Breast epithelium (tissue), 3 donors: ENCODE data around the gene TMED3.

Source experiments
- POLR2A ChIP-seq: fragments of 450-650 bp; IDR thresholded peaks from one replicate; pipeline ENCODE4 v1.6.1; 2016; ENCODE audit warnings: antibody characterized with exemption, mild to moderate bottlenecking, moderate library complexity
- TF ChIP-seq, protein P1 (sequence below), 3 donors: fragments of 450-650 bp; IDR thresholded peaks; one replicate each; pipeline ENCODE4 v1.5.1; 2016 to 2017; ENCODE audit warnings: antibody characterized with exemption in 3 of 3, mild to moderate bottlenecking in 3 of 3, moderate library complexity in 3 of 3

DNA sequence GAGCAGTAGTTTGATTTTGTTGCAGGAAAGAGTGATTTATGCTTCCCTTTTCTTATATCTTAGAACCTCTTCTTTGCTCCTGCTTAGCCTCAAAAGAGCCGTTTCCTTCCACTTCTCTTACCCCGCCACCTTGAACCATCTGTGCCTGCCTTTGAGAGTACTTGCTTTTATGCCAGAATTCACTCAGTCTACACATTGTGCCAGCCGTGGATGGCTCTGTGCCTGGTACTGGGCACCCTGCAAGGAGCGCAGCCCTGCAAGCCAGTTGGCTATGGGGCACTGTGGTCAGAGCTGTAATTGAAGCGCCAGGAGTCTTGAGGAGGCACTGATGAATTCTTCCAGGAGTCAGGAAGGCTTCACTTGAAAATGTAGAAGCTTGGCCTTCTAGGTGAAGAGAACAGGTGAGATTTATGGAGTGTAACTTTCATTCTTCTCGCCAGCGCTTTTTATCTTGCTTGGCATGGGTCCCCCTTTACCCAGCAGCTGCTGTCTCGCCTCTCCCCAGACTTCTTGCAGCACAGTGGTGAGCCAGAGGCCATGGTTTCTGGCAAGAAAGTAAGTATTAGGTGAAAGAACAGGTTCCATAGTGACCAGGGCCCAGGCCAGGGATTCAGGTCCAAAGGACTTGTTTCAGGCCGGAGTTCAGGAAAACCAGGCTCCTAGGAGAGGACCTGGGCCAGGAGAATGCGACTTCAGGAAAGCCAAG is 4.9 kb downstream of the TMED3 start:
- TF ChIP-seq, protein P1, sequence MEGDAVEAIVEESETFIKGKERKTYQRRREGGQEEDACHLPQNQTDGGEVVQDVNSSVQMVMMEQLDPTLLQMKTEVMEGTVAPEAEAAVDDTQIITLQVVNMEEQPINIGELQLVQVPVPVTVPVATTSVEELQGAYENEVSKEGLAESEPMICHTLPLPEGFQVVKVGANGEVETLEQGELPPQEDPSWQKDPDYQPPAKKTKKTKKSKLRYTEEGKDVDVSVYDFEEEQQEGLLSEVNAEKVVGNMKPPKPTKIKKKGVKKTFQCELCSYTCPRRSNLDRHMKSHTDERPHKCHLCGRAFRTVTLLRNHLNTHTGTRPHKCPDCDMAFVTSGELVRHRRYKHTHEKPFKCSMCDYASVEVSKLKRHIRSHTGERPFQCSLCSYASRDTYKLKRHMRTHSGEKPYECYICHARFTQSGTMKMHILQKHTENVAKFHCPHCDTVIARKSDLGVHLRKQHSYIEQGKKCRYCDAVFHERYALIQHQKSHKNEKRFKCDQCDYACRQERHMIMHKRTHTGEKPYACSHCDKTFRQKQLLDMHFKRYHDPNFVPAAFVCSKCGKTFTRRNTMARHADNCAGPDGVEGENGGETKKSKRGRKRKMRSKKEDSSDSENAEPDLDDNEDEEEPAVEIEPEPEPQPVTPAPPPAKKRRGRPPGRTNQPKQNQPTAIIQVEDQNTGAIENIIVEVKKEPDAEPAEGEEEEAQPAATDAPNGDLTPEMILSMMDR (IDR thresholded peaks at IDR 0.05): no peak
- TF ChIP-seq POLR2A: no peak
